Common myeloid progenitor, CD34-positive (primary cell): Measurements from ENCODE around the gene JAKMIP1.

Source experiments
- CTCF ChIA-PET: fragments of 350-600 bp; sonication (Branson Sonifier 250); formaldehyde crosslinking; loops from one replicate; lab custom pipeline; 2021; ENCODE audit warnings: antibody characterized with exemption; lab: Charles Lee
- POLR2A ChIA-PET: fragments of 350-600 bp; sonication (Branson Sonifier 250); formaldehyde crosslinking; loops from one replicate; lab custom pipeline; 2021; ENCODE audit warnings: antibody characterized with exemption; lab: Charles Lee
- DNase-seq, 3 donors: peaks; one replicate each; pipeline versions ENCODE4 v3.0.0 to v3.0.0-alpha.2; 2013
- H3K27ac ChIP-seq, 2 experiments: 1 replicate in 1 of 2; 2 replicates in 1 of 2; pipeline ENCODE4 v1.7.0; 2013; ENCODE audit warnings: inconsistent platforms in 2 of 2, low read length in 2 of 2, mild to moderate bottlenecking in 2 of 2, low read depth in 1 of 2, moderate library complexity in 1 of 2; ENCODE audit not compliant: severe bottlenecking in 2 of 2, insufficient read depth in 1 of 2, poor library complexity in 1 of 2
- H3K27me3 ChIP-seq, 5 experiments: replicated peaks in 2 of 5; 1 replicate in 3 of 5; 2 replicates in 2 of 5; pipeline versions ENCODE4 v1.6.1 to v1.7.0; 2013; ENCODE audit warnings: low read length in 4 of 5, mild to moderate bottlenecking in 2 of 5, moderate library complexity in 2 of 5, inconsistent platforms in 1 of 5; ENCODE audit not compliant: insufficient read depth in 5 of 5, control insufficient read depth in 4 of 5
- H3K36me3 ChIP-seq, 4 experiments: 1 replicate in 2 of 4; 2 replicates in 2 of 4; pipeline versions ENCODE4 v1.6.1 to v1.7.0; 2013; ENCODE audit warnings: low read length in 3 of 4, control low read depth in 1 of 4, mild to moderate bottlenecking in 1 of 4; ENCODE audit not compliant: control insufficient read depth in 4 of 4, insufficient read depth in 4 of 4
- H3K4me1 ChIP-seq, 4 experiments: 1 replicate in 3 of 4; 2 replicates in 1 of 4; pipeline versions ENCODE4 v1.6.1 to v1.7.1; 2013; ENCODE audit warnings: low read length in 3 of 4, mild to moderate bottlenecking in 3 of 4, control low read depth in 1 of 4, inconsistent platforms in 1 of 4, moderate library complexity in 1 of 4; ENCODE audit not compliant: control insufficient read depth in 4 of 4, insufficient read depth in 4 of 4; ENCODE audit errors: control extremely low read depth in 1 of 4
- H3K4me3 ChIP-seq, 7 experiments: 1 replicate in 4 of 7; 2 replicates in 3 of 7; pipeline versions ENCODE4 v1.5.1 to v1.7.0; 2013; ENCODE audit warnings: mild to moderate bottlenecking in 7 of 7, low read length in 6 of 7, moderate library complexity in 6 of 7, inconsistent platforms in 2 of 7, low read depth in 2 of 7, control low read depth in 1 of 7; ENCODE audit not compliant: insufficient read depth in 4 of 7, control insufficient read depth in 1 of 7; ENCODE audit errors: extremely low read depth in 1 of 7
- H3K9me3 ChIP-seq, 5 experiments: 1 replicate in 4 of 5; 2 replicates in 1 of 5; pipeline versions ENCODE4 v1.6.1 to v1.7.1; 2013; ENCODE audit warnings: low read length in 4 of 5, mild to moderate bottlenecking in 2 of 5, inconsistent platforms in 1 of 5, low read depth in 1 of 5, moderate library complexity in 1 of 5; ENCODE audit not compliant: control insufficient read depth in 4 of 5, insufficient read depth in 2 of 5; ENCODE audit errors: control extremely low read depth in 1 of 5
- WGBS: methylation state at CpG from one replicate; pipeline ENCODE4 v1.1.5; 2013; ENCODE audit not compliant: insufficient coverage; 5-methylcytosine and 5-hydroxymethylcytosine counted together

Gene JAKMIP1

GRCh38 chr4:6182376-6183280 lies 17.7 kb downstream of the JAKMIP1 start:
- Histone ChIP-seq H3K4me1 (peaks cover 0 to 2% (median 0%) of the 10 kb centered on the region in 4 experiments), H3K36me3 (no peaks in the 10 kb centered on the region), H3K9me3 (peaks cover 0 to 27% (median 0%) of the 10 kb centered on the region in 5 experiments), H3K27me3 (peaks cover 0 to 23% (median 0%) of the 10 kb centered on the region in 5 experiments), H3K27ac (no peak overlapping the region), H3K4me3 (no peak overlapping the region)
- CTCF ChIA-PET = no interaction called here
- POLR2A ChIA-PET = no interaction called here
- WGBS = 78% methylated on average over 7 of the region's 12 CpGs
- DNase-seq = no peak

- peaks cover 0 to 21% (median 0%) of the 10 kb centered on the region in 5 experiments for H3K27me3 ChIP-seq
- CTCF ChIA-PET = no interaction called here
- H3K4me1 ChIP-seq = peaks cover 0 to 2% (median 0%) of the 10 kb centered on the region in 4 experiments
- POLR2A ChIA-PET = no interaction called here
- DNase-seq = no peak
- no peak overlapping the region for H3K27ac ChIP-seq
- 76% methylated on average over 5 of the region's 7 CpGs for WGBS
- H3K9me3 ChIP-seq = peaks cover 0 to 13% (median 0%) of the 10 kb centered on the region in 5 experiments
- no peaks in the 10 kb centered on the region for H3K36me3 ChIP-seq
- no peak overlapping the region for H3K4me3 ChIP-seq
Observed at GRCh38 chr4:6180841-6181631, 19.3 kb downstream of the JAKMIP1 start.

- H3K9me3 ChIP-seq = peaks cover 0 to 11% (median 0%) of the 10 kb centered on the region in 5 experiments
- H3K27ac ChIP-seq = no peak overlapping the region
- ChIA-PET POLR2A (no interaction called here), CTCF (no interaction called here)
- no CpG with 5 or more reads among the region's 1 CpG for WGBS
- no peak overlapping the region for H3K4me3 ChIP-seq
- peaks cover 0 to 16% (median 0%) of the 10 kb centered on the region in 5 experiments for H3K27me3 ChIP-seq
- no peak for DNase-seq
- peaks cover 0 to 2% (median 0%) of the 10 kb centered on the region in 4 experiments for H3K4me1 ChIP-seq
- no peaks in the 10 kb centered on the region for H3K36me3 ChIP-seq
Observed at GRCh38 chr4:6179362-6179761, 21.0 kb downstream of the JAKMIP1 start.

GRCh38 chr4:6178757-6179156 lies 21.6 kb downstream of the JAKMIP1 start:
- POLR2A ChIA-PET = no interaction called here
- Histone ChIP-seq H3K27ac (no peak overlapping the region), H3K9me3 (peaks cover 0 to 11% (median 0%) of the 10 kb centered on the region in 5 experiments), H3K4me1 (peaks cover 0 to 2% (median 0%) of the 10 kb centered on the region in 4 experiments), H3K27me3 (peaks cover 0 to 16% (median 0%) of the 10 kb centered on the region in 5 experiments), H3K36me3 (no peaks in the 10 kb centered on the region), H3K4me3 (no peak overlapping the region)
- no peak for DNase-seq
- CTCF ChIA-PET = no interaction called here
- 80% methylated on average over 2 of the region's 4 CpGs for WGBS

- 86% methylated on average over 1 of the region's 9 CpGs for WGBS
- Histone ChIP-seq H3K27me3 (peaks cover 0 to 12% (median 0%) of the 10 kb centered on the region in 5 experiments), H3K4me1 (peaks cover 0 to 2% (median 0%) of the 10 kb centered on the region in 4 experiments), H3K36me3 (no peaks in the 10 kb centered on the region), H3K4me3 (no peak overlapping the region), H3K27ac (no peak overlapping the region), H3K9me3 (peaks cover 0 to 11% (median 0%) of the 10 kb centered on the region in 5 experiments)
- CTCF ChIA-PET = no interaction called here
- DNase-seq = no peak
- POLR2A ChIA-PET = no interaction called here
Observed at GRCh38 chr4:6177587-6178197, 22.7 kb downstream of the JAKMIP1 start.

GRCh38 chr4:6175426-6175825 lies 24.9 kb downstream of the JAKMIP1 start:
- CTCF ChIA-PET = no interaction called here
- 91% methylated on average over 3 of the region's 5 CpGs for WGBS
- Histone ChIP-seq H3K4me3 (no peak overlapping the region), H3K36me3 (no peaks in the 10 kb centered on the region), H3K27me3 (peaks cover 0 to 6% (median 0%) of the 10 kb centered on the region in 5 experiments), H3K9me3 (peaks cover 0 to 7% (median 0%) of the 10 kb centered on the region in 5 experiments), H3K27ac (no peak overlapping the region), H3K4me1 (peaks cover 0 to 2% (median 0%) of the 10 kb centered on the region in 4 experiments)
- no peak for DNase-seq
- POLR2A ChIA-PET = no interaction called here
